Stimulated activated CD4-positive, alpha-beta T cell treated with anti-CD3 and anti-CD28 coated beads, Interleukin-1b, Interleukin-23, amount 100 ng/mL, for 4 hours (primary cell): ENCODE measurements around the gene ASNSD1.
A peak's percentile ranks its signal among the peaks of the same experiment; 100 is the strongest.
"Not testable (repeated sequence)": the region's sequence is repeated elsewhere in the genome, so short reads cannot be mapped to it uniquely, and the experiment has no call there.

Source experiments
- DNase-seq, 2 donors: peaks; one replicate each; pipeline ENCODE4 v3.0.0-alpha.2; 2020; ENCODE audit warnings: low read depth in 2 of 2

Gene ASNSD1

GRCh38 chr2:189646521-189646920 lies 14.7 kb upstream of the ASNSD1 start:
- DNase-seq: no peak

- DNase-seq: no peak
These were observed 12.3 kb upstream of the ASNSD1 start for GRCh38 chr2:189648846-189649509.

- no peak for DNase-seq
These were observed 10.0 kb upstream of the ASNSD1 start for GRCh38 chr2:189651284-189651683.

GRCh38 chr2:189653464-189653863 lies 7.8 kb upstream of the ASNSD1 start:
- DNase-seq: not testable (repeated sequence)

GRCh38 chr2:189654641-189655040 lies 6.6 kb upstream of the ASNSD1 start:
- DNase-seq: no peak

- DNase-seq: no peak
These were observed 3.4 kb upstream of the ASNSD1 start for GRCh38 chr2:189657867-189658266.

- DNase-seq: no peak
These were observed 2.7 kb upstream of the ASNSD1 start for GRCh38 chr2:189658306-189659212.

- DNase-seq: no peak
These were observed 1.5 kb upstream of the ASNSD1 start for GRCh38 chr2:189659734-189660133.

- no peak for DNase-seq
These were observed 484 bp upstream of the ASNSD1 start for GRCh38 chr2:189660803-189661147.

GRCh38 chr2:189661957-189662321 lies 680 bp downstream of the ASNSD1 start:
- DNase-seq: no peak

- DNase-seq: no peak
These were observed 1.5 kb downstream of the ASNSD1 start for GRCh38 chr2:189662669-189663226.

- not testable (repeated sequence) for DNase-seq
These were observed 2.1 kb downstream of the ASNSD1 start for GRCh38 chr2:189663319-189663718.

GRCh38 chr2:189669913-189670312 lies 8.7 kb downstream of the ASNSD1 start:
- no peak for DNase-seq

- no peak for DNase-seq
These were observed 12.6 kb downstream of the ASNSD1 start for GRCh38 chr2:189673661-189674373.

- peak; percentile 70 to 78 for DNase-seq
These were observed 13.3 kb downstream of the ASNSD1 start, which contains the start of gene ANKAR for GRCh38 chr2:189674374-189675112. ANKAR (plus strand) TSS chr2:189674670; CDS start chr2:189676491, 1,821 bp downstream.

- DNase-seq: no peak
These were observed 15.2 kb downstream of the ASNSD1 start for GRCh38 chr2:189676471-189676870.

- DNase-seq: no peak
These were observed 18.0 kb downstream of the ASNSD1 start for GRCh38 chr2:189679226-189679625.

GRCh38 chr2:189681203-189681602 lies 19.9 kb downstream of the ASNSD1 start:
- no peak for DNase-seq

GRCh38 chr2:189681903-189682302 lies 20.6 kb downstream of the ASNSD1 start:
- DNase-seq: no peak

GRCh38 chr2:189683348-189683747 lies 22.1 kb downstream of the ASNSD1 start:
- no peak for DNase-seq

- DNase-seq: no peak
These were observed 23.6 kb downstream of the ASNSD1 start for GRCh38 chr2:189684811-189685210.
